ENCODE data around the gene ARHGEF12. TPM values are rescaled to one million over a fixed set of nuclear protein-coding genes. Genes with fewer than 3 reads are reported as not detected.

The ARHGEF12 gene
- 28.2 and 33.6 TPM in 2 replicates for total RNA-seq

GRCh38 chr11:120335908-120336640 is at the start of gene ARHGEF12:
Gene ARHGEF12, plus strand, starts transcription at chr11:120336413. Its CDS starts 831 bp downstream, at chr11:120337244.

GRCh38 chr11:120324932-120325810 is 11.0 kb upstream of the ARHGEF12 start, which contains the start of gene TLCD5:
Gene TLCD5, plus strand, starts transcription at chr11:120325299. Its CDS starts 2,143 bp downstream, at chr11:120327442.

GRCh38 chr11:120511116-120511819 is 175.1 kb downstream of the ARHGEF12 start, which contains the start of gene GRIK4:
Gene GRIK4, plus strand, starts transcription at chr11:120511748. Its CDS starts 148,571 bp downstream, at chr11:120660319.

Other genes with a start within 250 kb of the ARHGEF12 start
- not detected in 2 replicates for gene TRIM29, start 198.3 kb upstream of the ARHGEF12 start, total RNA-seq
- gene OAF, start 125.4 kb upstream of the ARHGEF12 start, total RNA-seq, result 49.9 and 52.1 TPM in 2 replicates
- not detected in 2 replicates for gene POU2F3, start 96.3 kb upstream of the ARHGEF12 start, total RNA-seq
- 4.2 and 5.2 TPM in 2 replicates for gene TLCD5, start 11.1 kb upstream of the ARHGEF12 start, total RNA-seq
- 0.15 TPM in 1 of 2 replicates, not detected in the other for gene GRIK4, start 175.3 kb downstream of the ARHGEF12 start, total RNA-seq